ENCODE results near the gene KIRREL3. TPM values are rescaled to one million over a fixed set of nuclear protein-coding genes. Genes with fewer than 3 reads are reported as not detected.

The KIRREL3 gene
- total RNA-seq, 1 donor from 2014 or later = 0.24 TPM

- ATAC-seq = no peak
- intact Hi-C loops (cut with DNase I) = no loop called here
- no peak for DNase-seq (ENCODE audit: missing footprints)
Observed at GRCh38 chr11:126646701-126647557, 353.6 kb downstream of the KIRREL3 start.

DNA sequence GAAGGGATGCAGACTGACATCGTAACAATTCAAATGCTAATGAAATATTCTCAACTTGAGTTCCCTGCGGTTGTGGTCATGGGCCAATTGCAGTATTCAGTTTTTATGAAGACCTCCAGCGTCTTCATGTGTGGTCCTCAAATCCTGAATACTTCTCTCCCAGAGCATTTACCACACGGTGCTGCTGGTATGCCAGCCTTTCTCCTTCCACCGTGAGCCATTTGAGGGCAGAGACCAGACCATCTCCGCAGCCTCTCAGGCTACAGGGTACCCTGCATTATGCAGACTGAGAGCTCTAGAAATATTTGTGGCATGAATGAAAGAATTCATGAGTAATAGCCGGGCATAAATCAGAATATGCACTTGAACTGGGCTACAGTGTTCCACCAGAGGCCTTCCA is 355.4 kb downstream of the KIRREL3 start:
- DNase-seq (ENCODE audit: missing footprints) (no peak), ATAC-seq (no peak)
- intact Hi-C loops (cut with DNase I) = no loop called here

DNA sequence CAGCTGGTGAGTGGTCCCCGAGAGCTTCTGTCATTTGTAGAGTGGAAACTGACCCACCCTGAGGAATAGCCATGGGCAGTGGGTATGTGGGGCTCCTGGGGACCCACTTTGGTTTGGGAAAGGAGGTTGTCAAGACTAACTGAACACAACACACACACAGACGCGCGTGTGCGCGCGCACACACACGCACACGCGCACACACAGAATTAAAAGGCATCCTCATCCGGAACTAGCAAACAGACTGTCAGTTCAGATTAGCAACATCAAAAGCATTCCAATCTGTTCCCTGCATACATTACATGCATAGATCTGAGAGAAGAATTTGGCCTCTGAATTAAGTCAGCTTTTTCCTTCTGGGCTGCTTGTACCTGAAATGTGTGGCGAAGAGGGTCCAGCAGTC is 360.4 kb downstream of the KIRREL3 start:
- DNase-seq (ENCODE audit: missing footprints) (no peak), ATAC-seq (no peak)
- intact Hi-C loops (cut with DNase I) = no loop called here

- DNase-seq (ENCODE audit: missing footprints) = no peak
- intact Hi-C loops (cut with DNase I) = no loop called here
- ATAC-seq = no peak
Observed at GRCh38 chr11:126639692-126640091, 360.9 kb downstream of the KIRREL3 start.

DNA sequence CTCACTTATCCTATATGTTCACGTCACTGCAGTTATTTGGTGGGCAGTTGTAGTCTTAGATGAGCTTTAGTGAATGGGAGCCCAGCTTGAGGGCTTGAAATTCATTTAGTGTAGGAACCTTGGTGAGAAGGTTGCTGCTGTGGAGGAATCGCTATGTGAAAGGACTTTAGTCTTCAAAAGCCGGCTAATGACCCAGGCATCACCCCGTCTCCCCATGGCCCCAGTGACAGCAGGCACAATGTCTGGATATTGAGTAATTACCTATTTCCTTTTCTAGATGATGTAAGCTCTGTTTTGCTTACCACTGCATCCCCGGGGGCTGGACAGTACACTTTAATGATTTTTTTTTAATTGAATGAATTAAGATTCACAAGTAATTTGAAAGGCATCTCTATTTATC is 361.9 kb downstream of the KIRREL3 start:
- ATAC-seq (no peak), DNase-seq (ENCODE audit: missing footprints) (no peak)
- intact Hi-C loops (cut with DNase I) = no loop called here

DNA sequence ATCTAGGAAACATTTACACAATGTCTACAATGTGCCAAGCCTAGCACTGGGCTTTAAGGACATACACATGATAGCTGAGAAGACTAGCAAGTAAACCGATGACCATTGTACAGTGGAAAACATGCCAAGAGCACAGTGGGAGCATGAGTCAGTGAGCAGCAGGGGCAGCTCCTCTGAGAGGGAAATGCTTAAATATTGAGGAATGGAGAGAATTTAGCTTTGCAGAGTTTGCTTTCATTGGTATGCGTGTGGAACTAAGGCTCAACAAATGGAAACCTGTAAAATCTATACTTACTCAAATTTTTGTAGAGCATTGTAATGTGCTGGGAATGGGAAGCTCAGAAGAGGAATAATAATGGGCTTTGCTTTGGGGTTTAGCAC is 362.8 kb downstream of the KIRREL3 start:
- intact Hi-C loops (cut with DNase I) = no loop called here
- no peak for DNase-seq (ENCODE audit: missing footprints)
- no peak for ATAC-seq

GRCh38 chr11:126636911-126637794 is 363.4 kb downstream of the KIRREL3 start:
- ATAC-seq (no peak), DNase-seq (ENCODE audit: missing footprints) (no peak)
- intact Hi-C loops (cut with DNase I) = no loop called here

DNA sequence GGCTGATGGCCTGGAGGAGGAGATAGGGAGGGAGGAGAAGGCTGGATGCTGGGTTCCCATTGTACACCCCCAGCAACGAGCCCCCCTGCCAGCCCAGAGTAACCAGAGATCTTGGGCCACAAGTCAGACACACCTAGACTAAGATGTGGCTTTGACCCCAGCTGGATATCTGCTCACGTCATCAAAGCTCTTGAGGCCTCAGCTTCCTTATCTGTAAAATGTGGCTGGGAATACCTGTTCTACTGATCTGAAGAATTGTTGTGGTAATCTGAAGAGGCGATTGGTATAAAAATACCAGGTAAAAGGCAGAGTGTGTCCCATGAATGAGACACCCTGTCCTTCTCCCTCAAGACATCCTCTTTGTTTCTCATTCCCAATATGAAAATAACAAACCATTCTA is 365.1 kb downstream of the KIRREL3 start:
- intact Hi-C loops (cut with DNase I) = no loop called here
- DNase-seq (ENCODE audit: missing footprints) (no peak), ATAC-seq (no peak)

- DNase-seq (ENCODE audit: missing footprints) = no peak
- intact Hi-C loops (cut with DNase I) = no loop called here
- no peak for ATAC-seq
Observed at GRCh38 chr11:126634963-126635362, 365.6 kb downstream of the KIRREL3 start.

DNA sequence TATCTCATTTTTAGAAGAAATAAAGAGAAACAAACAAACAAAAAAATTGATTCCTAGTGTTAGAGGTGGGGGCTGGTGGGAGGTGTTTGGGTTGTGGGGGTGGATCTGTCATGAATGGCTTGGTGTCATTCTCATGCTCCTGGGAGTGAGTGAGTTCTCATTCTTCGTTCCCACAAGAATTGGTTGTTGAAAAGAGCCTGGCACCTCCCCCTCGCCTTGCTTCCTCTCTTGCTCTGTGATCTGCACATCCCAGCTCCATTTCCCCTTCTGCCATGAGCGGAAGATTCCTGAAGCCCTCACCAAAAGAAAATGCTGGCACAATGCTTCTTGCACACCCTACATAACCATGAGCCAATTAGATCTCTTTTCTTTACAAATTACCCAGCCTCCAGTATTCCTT is 367.2 kb downstream of the KIRREL3 start:
- no peak for ATAC-seq
- intact Hi-C loops (cut with DNase I) = no loop called here

DNA sequence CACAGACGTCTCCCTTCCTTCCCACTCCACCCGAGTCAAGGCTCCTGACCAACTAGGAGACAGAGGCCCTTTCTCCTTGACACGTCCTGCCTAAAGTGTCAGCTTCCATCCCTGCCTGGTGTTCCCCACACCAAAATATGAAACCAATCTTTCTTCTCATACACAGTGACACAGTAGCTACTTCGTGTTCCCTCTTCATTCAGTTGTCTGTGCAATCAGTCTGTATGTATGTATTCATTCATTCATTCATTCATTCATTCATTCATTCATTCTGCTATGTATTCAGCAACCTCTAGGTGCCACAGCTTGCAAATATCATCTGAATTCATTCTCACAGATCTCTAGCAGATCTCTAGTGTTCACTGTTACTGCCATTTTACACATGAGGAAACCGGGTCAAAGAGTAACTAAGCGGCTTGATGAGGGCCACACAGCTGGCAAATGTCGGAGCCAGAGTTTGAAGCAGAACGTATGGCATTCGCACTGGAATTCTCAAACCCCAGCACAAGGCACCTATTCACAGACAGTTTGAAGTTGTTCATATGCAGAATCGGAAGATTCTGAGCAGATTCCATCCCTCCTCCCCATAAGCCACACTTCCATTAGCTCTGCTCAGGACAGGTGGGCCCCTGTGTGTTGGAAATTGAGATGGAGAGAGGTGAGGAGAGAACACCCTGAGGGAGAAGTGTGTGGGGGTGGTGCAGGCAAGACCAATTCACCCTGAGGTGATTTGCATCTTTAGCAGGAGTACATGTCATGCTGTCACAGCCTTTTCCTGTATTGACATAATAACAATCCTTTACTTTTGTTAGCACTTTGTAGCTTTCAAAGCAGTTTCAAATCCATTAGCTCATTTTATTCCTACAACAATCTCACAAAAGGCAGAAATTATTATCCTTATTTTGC is 369.4 kb downstream of the KIRREL3 start:
- DNase-seq (ENCODE audit: missing footprints) (no peak), ATAC-seq (no peak)
- intact Hi-C loops (cut with DNase I) = no loop called here

More for the DNA sequence above, 367.2 kb downstream of the KIRREL3 start:
- DNase-seq (ENCODE audit: missing footprints) = no peak

DNA sequence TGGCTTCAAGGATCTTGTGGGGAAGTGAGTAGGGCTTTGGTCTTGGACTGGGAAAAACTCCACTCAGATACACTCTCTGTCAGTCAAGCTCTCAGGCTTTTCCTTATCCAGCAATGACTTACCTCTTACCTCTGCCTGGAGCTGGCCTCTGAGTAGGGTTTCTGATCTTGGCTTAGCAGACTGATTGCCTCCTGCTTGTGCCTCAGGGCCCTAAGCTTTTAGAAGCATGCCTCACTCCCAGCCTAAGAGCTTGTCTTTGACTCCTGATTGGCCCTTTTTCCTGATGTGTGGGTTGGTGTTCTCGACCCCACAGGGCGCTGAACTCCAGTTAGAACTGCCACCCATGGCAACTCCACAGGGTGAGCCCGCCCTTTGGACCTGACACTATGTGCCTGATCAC is 370.1 kb downstream of the KIRREL3 start:
- DNase-seq (ENCODE audit: missing footprints) = no peak
- intact Hi-C loops (cut with DNase I) = no loop called here
- ATAC-seq = no peak

DNA sequence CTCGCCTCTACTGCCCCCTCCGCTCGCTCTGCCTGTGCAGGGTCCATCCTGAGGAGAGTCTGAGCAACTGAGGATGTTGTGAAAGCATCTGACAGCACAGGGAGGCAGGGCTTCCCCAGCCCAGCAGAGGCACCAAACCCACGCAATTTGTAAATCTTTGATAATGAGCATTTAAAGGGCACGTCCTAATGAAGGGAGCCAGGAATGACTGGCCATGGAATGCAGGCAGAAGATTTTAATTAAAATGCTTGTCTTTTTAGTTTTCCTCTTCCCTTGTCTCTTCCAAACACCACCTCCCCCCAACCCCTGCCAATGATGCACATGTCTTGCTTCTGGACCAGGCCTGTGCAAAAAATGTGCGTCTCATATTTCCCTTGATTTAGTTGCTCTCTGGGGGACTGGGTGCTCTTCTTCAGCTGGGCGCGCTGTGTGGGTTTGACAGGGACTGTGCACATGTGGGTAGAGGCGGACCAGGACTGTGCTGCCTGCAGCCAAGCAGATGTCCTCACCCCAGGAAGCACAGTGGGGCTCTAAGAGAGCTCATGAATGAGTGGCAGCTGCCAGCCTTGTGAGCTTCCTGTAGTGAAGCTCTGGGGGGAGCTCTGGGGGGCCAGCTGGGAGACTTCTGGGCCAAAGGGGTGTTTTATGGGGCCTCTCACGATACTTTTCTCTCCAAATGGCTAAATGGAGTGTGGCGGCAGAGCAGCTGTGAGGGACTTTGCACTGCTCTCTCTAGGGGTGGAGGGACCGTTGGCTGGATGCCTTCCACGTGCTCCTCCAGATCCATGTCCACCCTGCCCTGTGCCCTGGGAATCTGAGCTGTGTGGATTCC is 371.6 kb downstream of the KIRREL3 start:
- intact Hi-C loops (cut with DNase I) = no loop called here
- DNase-seq (ENCODE audit: missing footprints) (no peak), ATAC-seq (no peak)

- intact Hi-C loops (cut with DNase I) = no loop called here
- no peak for ATAC-seq
- no peak for DNase-seq (ENCODE audit: missing footprints)
Observed at GRCh38 chr11:126628450-126628789, 372.1 kb downstream of the KIRREL3 start.

GRCh38 chr11:126627421-126627820 is 373.1 kb downstream of the KIRREL3 start:
- ATAC-seq (no peak), DNase-seq (ENCODE audit: missing footprints) (no peak)
- intact Hi-C loops (cut with DNase I) = no loop called here

GRCh38 chr11:126624506-126624905 is 376.1 kb downstream of the KIRREL3 start:
- no peak for ATAC-seq
- DNase-seq (ENCODE audit: missing footprints) = no peak
- intact Hi-C loops (cut with DNase I) = no loop called here

DNA sequence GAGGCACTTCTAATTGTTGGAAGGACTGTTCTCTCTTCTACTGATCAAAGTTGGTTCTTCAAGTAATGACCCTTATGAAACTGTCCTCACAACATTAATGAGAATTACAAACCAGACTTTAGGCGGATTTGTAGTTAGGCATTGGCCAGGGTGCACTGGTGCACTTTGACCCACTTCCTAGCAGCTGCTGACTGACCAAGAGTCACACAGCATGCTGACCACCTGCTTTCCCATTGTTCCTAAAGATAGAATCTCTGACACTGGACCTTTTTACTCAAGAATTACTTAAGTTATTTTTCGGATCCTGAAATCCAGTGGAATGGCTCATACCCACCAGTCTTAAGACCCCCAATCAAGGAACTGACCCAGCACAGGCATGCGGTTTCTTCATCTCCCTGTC is 381.1 kb downstream of the KIRREL3 start:
- intact Hi-C loops (cut with DNase I) = no loop called here
- no peak for ATAC-seq

GRCh38 chr11:126615845-126616244 is 384.7 kb downstream of the KIRREL3 start:
- DNase-seq (ENCODE audit: missing footprints) = no peak
- no peak for ATAC-seq
- intact Hi-C loops (cut with DNase I) = no loop called here

More for the DNA sequence above, 381.1 kb downstream of the KIRREL3 start:
- no peak for DNase-seq (ENCODE audit: missing footprints)
